Endothelial cell (in vitro differentiated cells): ENCODE results near the gene XRCC5. TPM values are rescaled to one million over a fixed set of nuclear protein-coding genes. Genes with fewer than 3 reads are reported as not detected.

Experiments
- DNase-seq: peaks from one replicate; pipeline ENCODE4 v3.0.0; 2021; ENCODE audit warnings: low spot score
- H3K27ac Mint-ChIP-seq: one replicate; pipeline ENCODE4 v1.8.0; 2021; ENCODE audit warnings: mixed read lengths, inconsistent platforms; ENCODE audit not compliant: unreplicated experiment
- H3K27me3 Mint-ChIP-seq: one replicate; pipeline ENCODE4 v1.8.0; 2021; ENCODE audit warnings: mild to moderate bottlenecking, moderate library complexity, mixed read lengths, inconsistent platforms; ENCODE audit not compliant: unreplicated experiment
- H3K36me3 Mint-ChIP-seq: one replicate; pipeline ENCODE4 v1.8.0; 2021; ENCODE audit warnings: mild to moderate bottlenecking, low read depth, mixed read lengths, inconsistent platforms; ENCODE audit not compliant: unreplicated experiment
- H3K4me1 Mint-ChIP-seq: one replicate; pipeline ENCODE4 v1.8.0; 2021; ENCODE audit warnings: mild to moderate bottlenecking, mixed read lengths, inconsistent platforms; ENCODE audit not compliant: unreplicated experiment
- H3K4me3 Mint-ChIP-seq: one replicate; pipeline ENCODE4 v1.8.0; 2021; ENCODE audit warnings: mild to moderate bottlenecking, mixed read lengths, inconsistent platforms; ENCODE audit not compliant: unreplicated experiment
- H3K9me3 Mint-ChIP-seq: one replicate; pipeline ENCODE4 v1.8.0; 2021; ENCODE audit warnings: mixed read lengths, inconsistent platforms; ENCODE audit not compliant: unreplicated experiment
- total RNA-seq: library from RNA; stranded (reverse); fragmentation: NEBNext Ultra II Directional; extraction: Animal tissue kit (Norgen Biotek cat#: 25700); gene quantifications from one replicate; pipeline ENCODE4 v1.2.1, GENCODE V29; 2021; ENCODE audit not compliant: unreplicated experiment
- TF ChIP-seq, protein P1 (sequence below): fragments of 200-600 bp; sonication (generic); IDR thresholded peaks from one replicate; pipeline ENCODE4 v1.5.0; 2021; ENCODE audit warnings: antibody characterized with exemption; ENCODE audit not compliant: unreplicated experiment

The XRCC5 gene
- total RNA-seq, 1 donor from 2014 or later, result 365 TPM

DNA sequence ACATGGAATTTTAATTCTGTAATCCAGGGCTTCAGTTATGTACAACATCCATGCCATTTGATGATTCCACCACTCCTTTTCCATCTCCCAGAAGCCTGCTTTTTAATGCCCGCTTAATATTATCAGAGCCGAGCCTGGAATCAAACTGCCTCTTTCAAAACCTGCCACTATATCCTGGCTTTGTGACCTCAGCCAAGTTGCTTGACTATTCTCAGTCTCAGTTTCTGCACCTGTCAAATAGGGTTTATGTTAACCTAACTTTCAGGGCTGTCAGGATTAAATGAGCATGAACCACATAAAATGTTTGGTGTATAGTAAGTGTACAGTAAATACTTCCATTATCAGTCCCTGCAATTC, 108.7 kb downstream of the XRCC5 start:
- H3K27ac Mint-ChIP-seq, result peak overlapping the region; percentile 87
- no peak for DNase-seq
- H3K27me3 Mint-ChIP-seq, result peaks cover 10% of the 10 kb centered on the region
- H3K4me3 Mint-ChIP-seq, result no peak overlapping the region
- H3K9me3 Mint-ChIP-seq, result no peaks in the 10 kb centered on the region
- H3K36me3 Mint-ChIP-seq, result peaks cover 9% of the 10 kb centered on the region
- H3K4me1 Mint-ChIP-seq, result peaks cover 45% of the 10 kb centered on the region
- TF ChIP-seq, protein P1, sequence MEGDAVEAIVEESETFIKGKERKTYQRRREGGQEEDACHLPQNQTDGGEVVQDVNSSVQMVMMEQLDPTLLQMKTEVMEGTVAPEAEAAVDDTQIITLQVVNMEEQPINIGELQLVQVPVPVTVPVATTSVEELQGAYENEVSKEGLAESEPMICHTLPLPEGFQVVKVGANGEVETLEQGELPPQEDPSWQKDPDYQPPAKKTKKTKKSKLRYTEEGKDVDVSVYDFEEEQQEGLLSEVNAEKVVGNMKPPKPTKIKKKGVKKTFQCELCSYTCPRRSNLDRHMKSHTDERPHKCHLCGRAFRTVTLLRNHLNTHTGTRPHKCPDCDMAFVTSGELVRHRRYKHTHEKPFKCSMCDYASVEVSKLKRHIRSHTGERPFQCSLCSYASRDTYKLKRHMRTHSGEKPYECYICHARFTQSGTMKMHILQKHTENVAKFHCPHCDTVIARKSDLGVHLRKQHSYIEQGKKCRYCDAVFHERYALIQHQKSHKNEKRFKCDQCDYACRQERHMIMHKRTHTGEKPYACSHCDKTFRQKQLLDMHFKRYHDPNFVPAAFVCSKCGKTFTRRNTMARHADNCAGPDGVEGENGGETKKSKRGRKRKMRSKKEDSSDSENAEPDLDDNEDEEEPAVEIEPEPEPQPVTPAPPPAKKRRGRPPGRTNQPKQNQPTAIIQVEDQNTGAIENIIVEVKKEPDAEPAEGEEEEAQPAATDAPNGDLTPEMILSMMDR, result no peak

DNA sequence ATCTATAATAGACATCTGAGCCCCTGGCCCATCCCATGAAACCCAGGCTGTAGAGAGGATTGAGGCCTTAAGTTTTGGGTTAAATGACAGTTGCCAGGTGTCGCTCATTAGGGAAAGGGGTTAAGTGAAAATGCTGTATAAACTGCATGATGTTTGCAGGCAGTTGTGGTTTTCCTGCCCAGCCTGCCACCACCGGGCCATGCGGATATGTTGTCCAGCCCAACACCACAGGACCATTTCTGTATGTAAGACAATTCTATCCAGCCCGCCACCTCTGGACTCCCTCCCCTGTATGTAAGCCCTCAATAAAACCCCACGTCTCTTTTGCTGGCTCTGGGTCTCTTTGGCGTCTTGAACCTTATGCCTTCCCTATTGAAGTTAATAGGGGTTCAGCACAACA, 110.7 kb downstream of the XRCC5 start:
- DNase-seq, result no peak
- Mint-ChIP-seq H3K9me3 (no peaks in the 10 kb centered on the region), H3K27me3 (peaks cover 10% of the 10 kb centered on the region), H3K4me1 (peaks cover 38% of the 10 kb centered on the region), H3K4me3 (no peak overlapping the region), H3K36me3 (peaks cover 9% of the 10 kb centered on the region), H3K27ac (no peak overlapping the region)
- TF ChIP-seq, protein P1, result no peak

DNA sequence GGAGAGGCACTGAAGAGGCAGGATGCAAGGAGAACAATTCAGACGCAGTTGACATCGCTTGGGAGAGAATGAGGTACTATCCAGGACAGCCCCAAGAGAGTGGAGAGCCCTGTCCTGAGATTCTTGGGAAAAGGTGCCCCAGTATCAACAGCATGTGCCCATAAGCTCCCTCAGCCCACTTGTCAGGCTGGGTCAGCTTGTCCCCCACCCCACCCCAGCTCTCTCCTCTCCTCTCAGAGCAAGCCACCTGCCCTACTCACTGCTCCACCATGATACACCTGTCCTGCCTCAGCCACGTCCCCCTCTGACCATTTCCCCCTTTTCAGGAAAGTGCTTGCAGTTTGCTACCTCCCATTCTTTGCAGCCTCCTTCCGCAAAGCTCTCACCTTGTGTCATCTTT, 111.8 kb downstream of the XRCC5 start:
- peak overlapping the region; percentile 45 for H3K27ac Mint-ChIP-seq
- no peak for DNase-seq
- peaks cover 9% of the 10 kb centered on the region for H3K36me3 Mint-ChIP-seq
- TF ChIP-seq, protein P1, result no peak
- no peaks in the 10 kb centered on the region for H3K9me3 Mint-ChIP-seq
- H3K27me3 Mint-ChIP-seq, result peaks cover 10% of the 10 kb centered on the region
- peaks cover 38% of the 10 kb centered on the region for H3K4me1 Mint-ChIP-seq
- H3K4me3 Mint-ChIP-seq, result no peak overlapping the region

DNA sequence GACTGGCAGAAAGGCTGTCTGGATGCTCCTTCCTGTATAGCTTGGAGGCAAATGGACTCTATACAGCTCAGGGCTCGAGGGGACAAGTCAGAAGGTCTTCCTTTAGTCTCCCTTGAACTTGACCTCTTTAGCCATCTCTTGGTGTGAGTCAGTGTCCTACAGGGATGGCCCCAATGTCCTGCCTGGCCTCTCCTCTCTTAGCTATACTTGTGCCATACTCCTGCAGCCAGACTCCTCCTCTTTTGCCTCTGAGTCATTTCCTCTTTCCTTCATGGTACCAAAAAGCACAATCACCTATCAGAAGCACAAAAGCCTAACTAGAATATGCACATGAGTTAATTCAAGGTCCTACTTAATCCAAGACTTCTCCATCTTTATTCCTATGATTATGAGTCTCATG, 112.7 kb downstream of the XRCC5 start:
- H3K9me3 Mint-ChIP-seq, result no peaks in the 10 kb centered on the region
- H3K4me3 Mint-ChIP-seq, result no peak overlapping the region
- peaks cover 9% of the 10 kb centered on the region for H3K36me3 Mint-ChIP-seq
- DNase-seq, result no peak
- TF ChIP-seq, protein P1, result no peak
- no peak overlapping the region for H3K27ac Mint-ChIP-seq
- peaks cover 29% of the 10 kb centered on the region for H3K4me1 Mint-ChIP-seq
- peaks cover 10% of the 10 kb centered on the region for H3K27me3 Mint-ChIP-seq

DNA sequence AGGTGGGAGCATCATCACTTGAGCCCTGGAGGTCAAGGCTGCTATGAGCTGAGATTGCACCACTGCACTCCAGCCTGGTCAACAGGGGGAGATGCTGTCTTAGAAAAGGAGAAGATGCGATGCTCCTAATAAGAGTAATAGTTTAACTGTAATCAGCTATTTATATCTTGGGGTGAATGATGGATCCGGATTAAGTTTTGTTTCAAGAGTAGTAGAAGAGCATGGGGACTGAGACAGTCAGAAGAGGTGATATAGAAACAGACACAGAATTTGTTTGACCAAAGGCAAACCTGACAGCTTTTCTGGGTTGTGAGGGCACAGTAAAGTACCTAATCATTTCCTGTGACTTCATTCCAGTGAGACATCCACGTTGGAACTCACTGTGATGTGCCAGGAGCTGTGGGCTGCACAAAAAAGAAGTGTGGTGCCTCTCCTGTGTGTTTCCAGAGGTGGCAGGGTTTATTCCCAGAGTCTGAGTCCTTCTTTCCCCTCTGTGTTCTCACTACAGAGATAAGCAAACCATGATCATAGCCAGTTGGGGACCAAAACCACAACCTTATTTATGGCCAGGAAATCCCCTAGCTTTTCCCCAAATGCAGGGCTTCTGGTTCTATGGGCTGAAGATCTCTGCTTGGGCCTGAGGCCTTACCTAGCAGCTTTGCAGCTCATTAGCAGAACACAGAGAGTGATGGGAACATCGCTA, 113.7 kb downstream of the XRCC5 start:
- Mint-ChIP-seq H3K9me3 (no peaks in the 10 kb centered on the region), H3K27ac (no peak overlapping the region), H3K4me3 (no peak overlapping the region), H3K4me1 (peaks cover 19% of the 10 kb centered on the region), H3K36me3 (peaks cover 9% of the 10 kb centered on the region), H3K27me3 (peaks cover 10% of the 10 kb centered on the region)
- TF ChIP-seq, protein P1, result no peak
- DNase-seq, result no peak
